PC-9 (cell line): ENCODE data around the gene ADAD1. TPM values are rescaled to one million over a fixed set of nuclear protein-coding genes. Genes with fewer than 3 reads are reported as not detected.

Experiments
- BruUV-seq: library from RNA; stranded (reverse); fragments of 400-500 nt; replicated peaks from 2 replicates; lab custom pipeline; 2021; lab: Mats Ljungman, UMichigan
- CTCF ChIA-PET: fragments of 300-600 bp; sonication (Branson Sonifier 250); formaldehyde crosslinking; loops from one replicate; lab custom pipeline; 2022; ENCODE audit warnings: antibody characterized with exemption; lab: Charles Lee
- POLR2A ChIA-PET: fragments of 300-600 bp; sonication (Branson Sonifier 250); formaldehyde crosslinking; loops from one replicate; lab custom pipeline; 2022; ENCODE audit warnings: antibody characterized with exemption; ENCODE audit not compliant: unreplicated experiment; lab: Charles Lee
- DNase-seq, 2 experiments: peaks; one replicate each; pipeline versions ENCODE4 v3.0.0 to v3.0.0-alpha.2; 2015 to 2022; ENCODE audit warnings: mixed read lengths in 1 of 2
- H2AFZ ChIP-seq: fragments of 200-600 bp; sonication (generic); 2 replicates; pipeline ENCODE4 v1.8.1; 2017; ENCODE audit warnings: antibody characterized with exemption
- H3F3A ChIP-seq: fragments of 200-600 bp; sonication (generic); 2 replicates; pipeline ENCODE4 v1.8.1; 2017; ENCODE audit warnings: antibody characterized with exemption, mild to moderate bottlenecking, low read depth; ENCODE audit not compliant: insufficient read depth
- H3K27ac ChIP-seq: fragments of 200-600 bp; sonication (generic); 2 replicates; pipeline ENCODE4 v1.6.1; 2016; ENCODE audit warnings: mixed run types
- H3K27me3 ChIP-seq: fragments of 200-600 bp; sonication (generic); 2 replicates; pipeline ENCODE4 v1.6.1; 2016; ENCODE audit warnings: low read depth, mixed run types; ENCODE audit not compliant: insufficient read depth
- H3K36me3 ChIP-seq: fragments of 200-600 bp; sonication (generic); 2 replicates; pipeline ENCODE4 v1.6.1; 2016; ENCODE audit warnings: low read depth, mixed run types
- H3K4me1 ChIP-seq: fragments of 200-600 bp; sonication (generic); replicated peaks from 2 replicates; pipeline ENCODE4 v1.6.1; 2016; ENCODE audit warnings: mixed run types; ENCODE audit not compliant: insufficient read depth
- H3K4me2 ChIP-seq: fragments of 200-600 bp; sonication (generic); 2 replicates; pipeline ENCODE4 v1.6.1; 2017; ENCODE audit warnings: mixed run types
- H3K4me3 ChIP-seq: fragments of 200-600 bp; sonication (generic); 2 replicates; pipeline ENCODE4 v1.6.1; 2016; ENCODE audit warnings: mixed run types
- H3K79me2 ChIP-seq: fragments of 200-600 bp; sonication (generic); 2 replicates; pipeline ENCODE4 v1.6.1; 2017; ENCODE audit warnings: low read depth, mixed run types
- H3K9me2 ChIP-seq: fragments of 200-600 bp; sonication (generic); 2 replicates; pipeline ENCODE4 v1.8.1; 2017; ENCODE audit warnings: mild to moderate bottlenecking; ENCODE audit not compliant: insufficient read depth
- H3K9me3 ChIP-seq: fragments of 200-600 bp; sonication (generic); 2 replicates; pipeline ENCODE4 v1.8.1; 2016; ENCODE audit warnings: low read depth; ENCODE audit not compliant: insufficient read depth
- H4K20me1 ChIP-seq: fragments of 200-600 bp; sonication (generic); 2 replicates; pipeline ENCODE4 v1.8.1; 2017; ENCODE audit not compliant: insufficient read depth
- EZH2 ChIP-seq: fragments of 200-600 bp; sonication (generic); IDR thresholded peaks from 2 replicates; pipeline ENCODE4 v1.8.0; 2017; ENCODE audit warnings: antibody characterized with exemption, low read depth
- intact Hi-C: fragments of 100-400 bp; cut with micrococcal nuclease; formaldehyde crosslinking; loops from one replicate; pipeline ENCODE4 v1.10.0; 2022; ENCODE audit not compliant: unreplicated experiment
- total RNA-seq: library from RNA; stranded (reverse); gene quantifications from 2 replicates; pipeline ENCODE4 v1.2.3, GENCODE V29; 2021
- TF ChIP-seq, protein P1 (sequence below): fragments of 200-600 bp; sonication (generic); conservative IDR thresholded peaks from 2 replicates; pipeline ENCODE4 v1.6.1; 2017; ENCODE audit warnings: mixed run types, antibody characterized with exemption, mild to moderate bottlenecking, moderate library complexity

ADAD1 gene
- total RNA-seq, 1 experiment from 2014 or later: not detected

DNA sequence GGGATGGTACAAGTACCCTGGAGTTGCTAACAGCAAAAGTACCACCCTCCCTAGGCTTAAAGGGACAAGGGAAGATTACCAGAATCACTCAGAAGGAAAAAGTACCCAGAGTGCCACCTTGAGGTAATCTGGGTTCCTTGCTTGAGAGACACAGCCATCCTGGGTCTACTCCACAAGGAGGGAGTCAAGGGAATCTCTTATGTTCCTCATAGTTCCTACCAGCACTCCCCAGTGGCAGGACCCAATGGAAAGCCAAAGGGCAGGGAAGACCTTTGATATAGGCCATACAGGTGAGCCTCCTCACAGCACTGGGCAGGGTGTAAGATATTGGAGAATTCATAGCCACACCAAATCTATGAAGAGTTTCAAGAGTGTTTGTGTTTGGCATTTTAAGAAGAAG lies 72.0 kb downstream of the ADAD1 start:
- Histone ChIP-seq H2AFZ (no peak overlapping the region), H3K4me3 (no peak overlapping the region), H3K27ac (no peak overlapping the region), H3F3A (no peaks in the 10 kb centered on the region), H3K9me2 (no peaks in the 10 kb centered on the region), H3K4me2 (no peak overlapping the region), H4K20me1 (no peaks in the 10 kb centered on the region), H3K36me3 (no peaks in the 10 kb centered on the region), H3K27me3 (no peaks in the 10 kb centered on the region), H3K9me3 (no peaks in the 10 kb centered on the region), H3K4me1 (no peaks in the 10 kb centered on the region), H3K79me2 (no peaks in the 10 kb centered on the region)
- DNase-seq: no peak
- POLR2A ChIA-PET: no interaction called here
- intact Hi-C loops: no loop called here
- CTCF ChIA-PET: no interaction called here
- TF ChIP-seq, protein P1, sequence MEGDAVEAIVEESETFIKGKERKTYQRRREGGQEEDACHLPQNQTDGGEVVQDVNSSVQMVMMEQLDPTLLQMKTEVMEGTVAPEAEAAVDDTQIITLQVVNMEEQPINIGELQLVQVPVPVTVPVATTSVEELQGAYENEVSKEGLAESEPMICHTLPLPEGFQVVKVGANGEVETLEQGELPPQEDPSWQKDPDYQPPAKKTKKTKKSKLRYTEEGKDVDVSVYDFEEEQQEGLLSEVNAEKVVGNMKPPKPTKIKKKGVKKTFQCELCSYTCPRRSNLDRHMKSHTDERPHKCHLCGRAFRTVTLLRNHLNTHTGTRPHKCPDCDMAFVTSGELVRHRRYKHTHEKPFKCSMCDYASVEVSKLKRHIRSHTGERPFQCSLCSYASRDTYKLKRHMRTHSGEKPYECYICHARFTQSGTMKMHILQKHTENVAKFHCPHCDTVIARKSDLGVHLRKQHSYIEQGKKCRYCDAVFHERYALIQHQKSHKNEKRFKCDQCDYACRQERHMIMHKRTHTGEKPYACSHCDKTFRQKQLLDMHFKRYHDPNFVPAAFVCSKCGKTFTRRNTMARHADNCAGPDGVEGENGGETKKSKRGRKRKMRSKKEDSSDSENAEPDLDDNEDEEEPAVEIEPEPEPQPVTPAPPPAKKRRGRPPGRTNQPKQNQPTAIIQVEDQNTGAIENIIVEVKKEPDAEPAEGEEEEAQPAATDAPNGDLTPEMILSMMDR: no peak; the same call in 1 of the 2 replicates
- BruUV-seq: no TSS peak

DNA sequence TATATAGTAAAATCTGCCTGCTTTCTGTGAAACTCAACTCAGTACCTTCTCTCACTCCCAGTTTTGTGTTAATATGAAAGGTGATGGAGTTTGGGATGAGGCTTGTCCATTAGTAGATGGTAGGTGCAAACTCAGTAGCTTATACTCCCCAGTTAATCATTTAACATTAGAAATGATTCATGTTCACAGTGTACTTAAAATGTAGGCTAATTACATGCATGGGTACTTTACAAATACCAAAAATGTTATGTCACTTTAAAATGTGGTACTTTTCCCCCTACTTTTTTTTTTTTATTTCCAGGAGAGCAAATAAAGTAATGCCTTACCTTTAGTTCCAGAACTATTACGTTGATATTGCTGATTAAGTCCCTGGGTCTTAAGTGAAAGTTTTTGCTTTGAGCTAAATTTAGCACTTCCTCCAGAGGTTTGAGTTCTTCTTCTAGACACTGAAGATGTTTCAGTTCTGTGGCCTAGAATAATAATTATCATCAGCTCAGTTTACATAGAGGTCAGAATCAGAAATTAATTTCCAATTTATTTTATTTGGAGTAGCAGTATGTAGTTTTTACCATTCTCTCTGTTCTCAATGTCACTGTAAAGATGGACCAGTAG lies 74.7 kb downstream of the ADAD1 start:
- H3K27ac ChIP-seq: no peak overlapping the region
- no peaks in the 10 kb centered on the region for H3K36me3 ChIP-seq
- no peaks in the 10 kb centered on the region; the same call in 1 of the 2 replicates for H3K4me1 ChIP-seq
- no peaks in the 10 kb centered on the region for H3K9me3 ChIP-seq
- no peak for TF ChIP-seq EZH2
- TF ChIP-seq, protein P1: no peak
- BruUV-seq: no TSS peak
- intact Hi-C loops: no loop called here
- DNase-seq: no peak
- no peaks in the 10 kb centered on the region for H3K79me2 ChIP-seq
- H2AFZ ChIP-seq: no peak overlapping the region
- H3K4me3 ChIP-seq: no peak overlapping the region
- no peaks in the 10 kb centered on the region for H3K27me3 ChIP-seq
- H3K4me2 ChIP-seq: no peak overlapping the region
- ChIA-PET CTCF (no interaction called here), POLR2A (no interaction called here)
- H4K20me1 ChIP-seq: no peaks in the 10 kb centered on the region
- H3F3A ChIP-seq: no peaks in the 10 kb centered on the region
- H3K9me2 ChIP-seq: no peaks in the 10 kb centered on the region

DNA sequence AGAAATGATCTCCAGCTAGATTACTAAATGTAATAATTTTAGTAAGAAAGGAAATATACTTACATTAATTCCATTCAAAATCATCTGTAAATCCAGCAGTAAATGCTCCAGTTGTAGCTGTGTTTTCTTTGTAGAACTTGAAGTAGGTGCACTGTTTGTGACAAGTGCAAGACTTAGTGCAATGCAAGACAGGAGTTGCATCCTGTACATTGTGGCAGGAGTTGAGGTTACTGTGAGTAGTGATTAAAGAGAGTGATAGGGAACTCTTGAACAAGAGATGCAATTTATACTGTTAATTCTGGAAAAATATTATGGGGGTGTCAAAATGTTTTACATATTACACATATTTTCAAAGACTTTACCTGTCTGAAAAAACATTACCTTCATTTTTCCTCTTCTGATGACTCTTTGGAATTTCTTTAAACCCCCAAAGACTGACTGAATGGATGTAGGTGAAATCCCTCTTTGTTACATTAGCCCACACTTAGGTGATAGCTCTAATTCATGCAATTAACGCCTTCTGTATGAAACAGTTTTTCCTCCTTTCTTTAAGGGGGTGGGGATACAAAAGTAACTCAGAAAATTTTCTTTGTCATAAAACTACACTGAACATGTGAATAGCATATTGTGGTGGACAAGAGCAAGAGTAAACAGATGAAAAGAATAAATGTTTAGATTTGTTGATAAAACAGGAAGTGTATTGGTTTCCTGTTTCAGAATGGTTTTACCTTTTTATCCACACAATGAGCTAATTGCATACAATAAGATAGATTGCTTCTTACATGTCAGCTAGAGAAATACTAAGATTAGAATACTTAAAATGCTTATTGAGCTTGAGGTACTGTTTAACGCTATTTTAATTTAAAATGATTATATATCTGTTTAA lies 77.7 kb downstream of the ADAD1 start, which contains the start of gene IL2:
Gene IL2 (minus strand): TSS at position 495 of the 886 bp plus-strand sequence. CDS start 285 bp downstream, at position 210.
- ChIA-PET POLR2A (no interaction called here), CTCF (no interaction called here)
- no peak within 1 kb of the TSS for H3K27ac ChIP-seq
- H2AFZ ChIP-seq: no peak within 1 kb of the TSS
- no peak within 1 kb of the TSS for H3K4me3 ChIP-seq
- H3K4me2 ChIP-seq: no peak within 1 kb of the TSS
- H3K36me3 ChIP-seq: no peaks in the 10 kb centered on the region
- H3K27me3 ChIP-seq: no peaks in the 10 kb centered on the region
- intact Hi-C loops: no loop called here
- no peaks in the 10 kb centered on the region for H4K20me1 ChIP-seq
- no TSS peak for BruUV-seq
- H3K9me2 ChIP-seq: no peaks in the 10 kb centered on the region
- peaks cover 6% of the 10 kb centered on the region for H3K4me1 ChIP-seq
- DNase-seq: no peak
- TF ChIP-seq EZH2: no peak
- TF ChIP-seq, protein P1: no peak
- H3K79me2 ChIP-seq: no peaks in the 10 kb centered on the region
- H3K9me3 ChIP-seq: no peaks in the 10 kb centered on the region
- H3F3A ChIP-seq: no peaks in the 10 kb centered on the region
